ENCODE measurements around the gene SPAG7. TPM values are rescaled to one million over a fixed set of nuclear protein-coding genes. Genes with fewer than 3 reads are reported as not detected.
A peak's percentile ranks its signal among the peaks of the same experiment; 100 is the strongest.

The SPAG7 gene
- polyA plus RNA-seq, 1 donor (not counting 4 experiments of a cell fraction or from before 2014, with no cell fraction given) = 65.7 TPM

- peaks cover 5% of the 10 kb centered on the region for H3K79me2 ChIP-seq (ENCODE audit: control insufficient read depth, insufficient read depth, low read length)
- H3K4me1 ChIP-seq (ENCODE audit: control insufficient read depth, extremely low read depth, insufficient read depth, low read length) = peaks cover 31% of the 10 kb centered on the region
- DNase-seq (ENCODE audit: low read depth, low spot score) = no peak
- no peak overlapping the region for H3K9ac ChIP-seq (ENCODE audit: control insufficient read depth, extremely low read depth, insufficient read depth, low read length)
- H3K36me3 ChIP-seq (ENCODE audit: control insufficient read depth in 2 of 2, extremely low read depth in 1 of 2, insufficient read depth in 2 of 2, low read length in 2 of 2) = peaks cover 22 to 34% of the 10 kb centered on the region in 2 experiments
- H3K27me3 ChIP-seq (ENCODE audit: control insufficient read depth, extremely low read depth, insufficient read depth, low read length) = no peaks in the 10 kb centered on the region
- H3K9me3 ChIP-seq (ENCODE audit: control insufficient read depth, low read depth, low read length) = no peaks in the 10 kb centered on the region
- TF ChIP-seq EZH2 (IDR thresholded peaks at IDR 0.05; ENCODE audit: low read length) = no peak
- TF ChIP-seq, protein P1, sequence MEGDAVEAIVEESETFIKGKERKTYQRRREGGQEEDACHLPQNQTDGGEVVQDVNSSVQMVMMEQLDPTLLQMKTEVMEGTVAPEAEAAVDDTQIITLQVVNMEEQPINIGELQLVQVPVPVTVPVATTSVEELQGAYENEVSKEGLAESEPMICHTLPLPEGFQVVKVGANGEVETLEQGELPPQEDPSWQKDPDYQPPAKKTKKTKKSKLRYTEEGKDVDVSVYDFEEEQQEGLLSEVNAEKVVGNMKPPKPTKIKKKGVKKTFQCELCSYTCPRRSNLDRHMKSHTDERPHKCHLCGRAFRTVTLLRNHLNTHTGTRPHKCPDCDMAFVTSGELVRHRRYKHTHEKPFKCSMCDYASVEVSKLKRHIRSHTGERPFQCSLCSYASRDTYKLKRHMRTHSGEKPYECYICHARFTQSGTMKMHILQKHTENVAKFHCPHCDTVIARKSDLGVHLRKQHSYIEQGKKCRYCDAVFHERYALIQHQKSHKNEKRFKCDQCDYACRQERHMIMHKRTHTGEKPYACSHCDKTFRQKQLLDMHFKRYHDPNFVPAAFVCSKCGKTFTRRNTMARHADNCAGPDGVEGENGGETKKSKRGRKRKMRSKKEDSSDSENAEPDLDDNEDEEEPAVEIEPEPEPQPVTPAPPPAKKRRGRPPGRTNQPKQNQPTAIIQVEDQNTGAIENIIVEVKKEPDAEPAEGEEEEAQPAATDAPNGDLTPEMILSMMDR (optimal IDR thresholded peaks at IDR 0.05 in 1 of 3, IDR thresholded peaks at IDR 0.05 in 1 of 3, conservative IDR thresholded peaks at IDR 0.05 in 1 of 3; ENCODE audit: extremely low read depth in 1 of 3, insufficient read depth in 2 of 3, low read length in 3 of 3) = no peak
- no peak overlapping the region for H3K4me3 ChIP-seq (ENCODE audit: control insufficient read depth in 2 of 3, extremely low read depth in 1 of 3, insufficient read depth in 2 of 3, low read depth in 1 of 3, low read length in 3 of 3)
- peak overlapping the region; percentile 95 for H3K4me2 ChIP-seq (ENCODE audit: control insufficient read depth, extremely low read depth, insufficient read depth, low read depth, low read length)
- dilution Hi-C loops (cut with MboI; ENCODE audit: extremely low pct_ligation_motif_present, low sequenced_read_pairs) = no loop called here
- no peaks in the 10 kb centered on the region for H4K20me1 ChIP-seq (ENCODE audit: control insufficient read depth, extremely low read depth, insufficient read depth, low read length)
- no peaks in the 10 kb centered on the region for H3K9me1 ChIP-seq (ENCODE audit: control insufficient read depth, extremely low read depth, insufficient read depth, low read length)
- H2AFZ ChIP-seq (ENCODE audit: control insufficient read depth, low read length) = no peak overlapping the region
- H3K27ac ChIP-seq (ENCODE audit: control insufficient read depth, insufficient read depth, low read length) = peak overlapping the region; percentile 99
- no peak for FAIRE-seq
These were observed 2.0 kb upstream of the SPAG7 start for GRCh38 chr17:4969551-4970173.

- Histone ChIP-seq H3K4me3 (ENCODE audit: control insufficient read depth in 2 of 3, extremely low read depth in 1 of 3, insufficient read depth in 2 of 3, low read depth in 1 of 3, low read length in 3 of 3) (peak overlapping the region in 2 of 3 experiments; percentile 71 to 92), H3K4me2 (ENCODE audit: control insufficient read depth, extremely low read depth, insufficient read depth, low read depth, low read length) (peak overlapping the region; percentile 95), H3K9me3 (ENCODE audit: control insufficient read depth, low read depth, low read length) (no peaks in the 10 kb centered on the region), H3K9me1 (ENCODE audit: control insufficient read depth, extremely low read depth, insufficient read depth, low read length) (no peaks in the 10 kb centered on the region), H3K4me1 (ENCODE audit: control insufficient read depth, extremely low read depth, insufficient read depth, low read length) (peaks cover 31% of the 10 kb centered on the region), H3K27me3 (ENCODE audit: control insufficient read depth, extremely low read depth, insufficient read depth, low read length) (no peaks in the 10 kb centered on the region), H3K27ac (ENCODE audit: control insufficient read depth, insufficient read depth, low read length) (peak overlapping the region; percentile 99), H3K9ac (ENCODE audit: control insufficient read depth, extremely low read depth, insufficient read depth, low read length) (peak overlapping the region; percentile 97), H3K79me2 (ENCODE audit: control insufficient read depth, insufficient read depth, low read length) (peaks cover 5% of the 10 kb centered on the region), H3K36me3 (ENCODE audit: control insufficient read depth in 2 of 2, extremely low read depth in 1 of 2, insufficient read depth in 2 of 2, low read length in 2 of 2) (peaks cover 20 to 31% of the 10 kb centered on the region in 2 experiments), H4K20me1 (ENCODE audit: control insufficient read depth, extremely low read depth, insufficient read depth, low read length) (no peaks in the 10 kb centered on the region), H2AFZ (ENCODE audit: control insufficient read depth, low read length) (no peak overlapping the region)
- dilution Hi-C loops (cut with MboI; ENCODE audit: extremely low pct_ligation_motif_present, low sequenced_read_pairs) = no loop called here
- FAIRE-seq = peak; percentile 83
- DNase-seq (ENCODE audit: low read depth, low spot score) = no peak
- no peak for TF ChIP-seq EZH2 (IDR thresholded peaks at IDR 0.05; ENCODE audit: low read length)
- TF ChIP-seq, protein P1 (optimal IDR thresholded peaks at IDR 0.05 in 1 of 3, IDR thresholded peaks at IDR 0.05 in 1 of 3, conservative IDR thresholded peaks at IDR 0.05 in 1 of 3; ENCODE audit: extremely low read depth in 1 of 3, insufficient read depth in 2 of 3, low read length in 3 of 3) = no peak
These were observed 1.5 kb upstream of the SPAG7 start for GRCh38 chr17:4969047-4969550.

All from keratinocyte (primary cell).